ENCODE measurements around the gene QPRT. TPM values are rescaled to one million over a fixed set of nuclear protein-coding genes. Genes with fewer than 3 reads are reported as not detected.
A peak's percentile ranks its signal among the peaks of the same experiment; 100 is the strongest.
"Not testable (repeated sequence)": the region's sequence is repeated elsewhere in the genome, so short reads cannot be mapped to it uniquely, and the experiment has no call there.

The QPRT gene
- total RNA-seq, 1 experiment from 2014 or later, result 46.0 TPM

GRCh38 chr16:29731768-29732601, 53.0 kb downstream of the QPRT start:
- in situ Hi-C loops (cut with HindIII; ENCODE audit: low pct_unique_long_range_greater_than_20kb, low sequenced_read_pairs); DNase-seq (ENCODE audit: low read depth, low spot score): not testable (repeated sequence)

- DNase-seq (ENCODE audit: low read depth, low spot score), result no peak
- in situ Hi-C loops (cut with HindIII; ENCODE audit: low pct_unique_long_range_greater_than_20kb, low sequenced_read_pairs), result no loop called here
Measured at GRCh38 chr16:29734786-29735185, 55.8 kb downstream of the QPRT start.

GRCh38 chr16:29736112-29736511, 57.1 kb downstream of the QPRT start:
- peak; percentile 12 for DNase-seq (ENCODE audit: low read depth, low spot score)
- in situ Hi-C loops (cut with HindIII; ENCODE audit: low pct_unique_long_range_greater_than_20kb, low sequenced_read_pairs), result no loop called here

- no peak for DNase-seq (ENCODE audit: low read depth, low spot score)
- in situ Hi-C loops (cut with HindIII; ENCODE audit: low pct_unique_long_range_greater_than_20kb, low sequenced_read_pairs), result no loop called here
Measured at GRCh38 chr16:29736764-29737163, 57.8 kb downstream of the QPRT start.

- DNase-seq (ENCODE audit: low read depth, low spot score), result no peak
- in situ Hi-C loops (cut with HindIII; ENCODE audit: low pct_unique_long_range_greater_than_20kb, low sequenced_read_pairs), result no loop called here
Measured at GRCh38 chr16:29737713-29738112, 58.7 kb downstream of the QPRT start.

- no peak for DNase-seq (ENCODE audit: low read depth, low spot score)
- in situ Hi-C loops (cut with HindIII; ENCODE audit: low pct_unique_long_range_greater_than_20kb, low sequenced_read_pairs), result no loop called here
Measured at GRCh38 chr16:29738514-29738913, 59.5 kb downstream of the QPRT start.

GRCh38 chr16:29739927-29740629, 61.1 kb downstream of the QPRT start:
- in situ Hi-C loops (cut with HindIII; ENCODE audit: low pct_unique_long_range_greater_than_20kb, low sequenced_read_pairs); DNase-seq (ENCODE audit: low read depth, low spot score): not testable (repeated sequence)

GRCh38 chr16:29740630-29741015, 61.6 kb downstream of the QPRT start:
- DNase-seq (ENCODE audit: low read depth, low spot score); in situ Hi-C loops (cut with HindIII; ENCODE audit: low pct_unique_long_range_greater_than_20kb, low sequenced_read_pairs): not testable (repeated sequence)

DNA sequence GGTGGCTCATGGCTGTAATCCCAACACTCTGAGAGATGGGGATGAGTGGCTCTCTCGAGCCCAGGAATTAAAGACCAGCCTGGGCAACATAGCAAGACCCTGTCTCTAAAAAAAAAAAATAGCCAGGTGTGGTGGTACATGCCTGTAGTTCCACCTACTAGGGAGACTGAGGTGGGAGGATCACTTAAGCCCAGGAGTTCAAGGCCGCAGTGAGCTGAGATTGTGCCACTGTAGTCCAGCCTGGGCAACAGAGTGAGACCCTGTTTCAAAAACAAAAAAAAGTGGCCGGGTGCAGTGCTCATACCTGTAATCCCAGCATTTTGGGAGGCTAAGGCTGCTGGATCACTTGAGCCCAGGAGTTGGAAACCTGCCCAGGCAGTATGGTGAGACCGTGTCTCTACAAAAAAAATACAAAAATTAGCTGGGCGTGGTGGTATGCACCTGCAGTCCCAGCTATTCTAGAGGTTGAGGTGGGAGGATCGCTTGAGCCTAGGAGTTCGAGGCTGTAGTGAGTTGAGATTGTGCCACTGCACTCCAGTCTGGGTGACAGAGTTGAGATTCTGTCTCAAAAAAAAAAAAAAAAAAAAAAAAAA, 63.8 kb downstream of the QPRT start:
- DNase-seq (ENCODE audit: low read depth, low spot score), result no peak
- in situ Hi-C loops (cut with HindIII; ENCODE audit: low pct_unique_long_range_greater_than_20kb, low sequenced_read_pairs), result no loop called here

DNA sequence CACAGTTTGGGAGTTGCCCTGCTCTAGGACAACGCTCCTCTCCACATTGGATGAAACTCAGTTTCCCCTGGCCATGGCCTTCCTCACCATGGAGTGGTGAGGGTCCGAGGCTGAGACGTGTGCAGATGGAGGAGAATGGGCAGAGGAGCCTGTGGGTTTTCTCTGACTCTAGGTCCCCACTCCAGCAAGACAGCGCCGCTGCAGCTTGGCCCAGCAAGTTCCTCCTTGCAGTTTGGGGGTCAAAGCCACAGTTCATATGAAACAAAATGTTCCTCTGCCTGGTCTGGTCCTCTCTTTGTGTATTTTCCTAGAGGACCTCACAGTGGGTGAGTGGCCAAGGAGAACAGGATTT, 64.5 kb downstream of the QPRT start:
- in situ Hi-C loops (cut with HindIII; ENCODE audit: low pct_unique_long_range_greater_than_20kb, low sequenced_read_pairs), result no loop called here
- no peak for DNase-seq (ENCODE audit: low read depth, low spot score)

DNA sequence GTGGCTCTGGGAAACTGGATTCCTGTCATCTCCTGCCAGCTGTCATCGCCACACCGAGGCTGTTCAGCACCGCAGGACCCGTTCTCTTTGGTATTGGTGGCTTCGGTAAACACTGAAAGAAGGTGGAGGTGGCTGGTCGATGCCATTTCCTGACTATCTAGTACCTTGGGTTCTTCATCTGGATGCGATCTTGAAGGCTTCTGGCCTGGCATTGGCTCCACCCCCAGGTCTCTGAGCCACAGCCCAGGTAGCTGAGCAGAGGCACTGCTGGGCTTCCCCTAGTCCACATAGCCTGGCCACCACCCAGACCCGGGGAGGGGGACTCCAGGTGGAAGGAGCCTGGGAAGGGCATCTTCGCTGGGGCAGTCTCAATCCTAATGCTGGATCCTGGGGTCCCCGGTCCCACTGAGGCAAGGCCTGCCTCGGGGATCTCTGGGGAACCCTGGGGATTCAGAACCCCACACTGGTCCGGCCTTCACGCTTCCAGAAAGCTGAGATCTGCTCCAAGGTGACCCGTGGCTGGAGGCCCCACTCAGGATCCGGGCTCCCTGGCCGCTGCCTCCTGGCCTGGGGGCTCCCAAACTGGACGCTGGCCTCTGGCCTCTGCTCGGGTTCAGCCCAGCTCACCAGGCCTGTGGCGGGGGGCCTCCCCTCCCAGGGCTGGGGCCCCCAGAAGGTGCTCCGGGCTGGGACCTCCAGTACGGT, 65.0 kb downstream of the QPRT start:
- in situ Hi-C loops (cut with HindIII; ENCODE audit: low pct_unique_long_range_greater_than_20kb, low sequenced_read_pairs), result no loop called here
- no peak for DNase-seq (ENCODE audit: low read depth, low spot score)

- DNase-seq (ENCODE audit: low read depth, low spot score), result no peak
- in situ Hi-C loops (cut with HindIII; ENCODE audit: low pct_unique_long_range_greater_than_20kb, low sequenced_read_pairs), result no loop called here
Measured at GRCh38 chr16:29744541-29745101, 65.6 kb downstream of the QPRT start.

GRCh38 chr16:29745121-29745852, 66.3 kb downstream of the QPRT start:
- no peak for DNase-seq (ENCODE audit: low read depth, low spot score)
- in situ Hi-C loops (cut with HindIII; ENCODE audit: low pct_unique_long_range_greater_than_20kb, low sequenced_read_pairs), result no loop called here

DNA sequence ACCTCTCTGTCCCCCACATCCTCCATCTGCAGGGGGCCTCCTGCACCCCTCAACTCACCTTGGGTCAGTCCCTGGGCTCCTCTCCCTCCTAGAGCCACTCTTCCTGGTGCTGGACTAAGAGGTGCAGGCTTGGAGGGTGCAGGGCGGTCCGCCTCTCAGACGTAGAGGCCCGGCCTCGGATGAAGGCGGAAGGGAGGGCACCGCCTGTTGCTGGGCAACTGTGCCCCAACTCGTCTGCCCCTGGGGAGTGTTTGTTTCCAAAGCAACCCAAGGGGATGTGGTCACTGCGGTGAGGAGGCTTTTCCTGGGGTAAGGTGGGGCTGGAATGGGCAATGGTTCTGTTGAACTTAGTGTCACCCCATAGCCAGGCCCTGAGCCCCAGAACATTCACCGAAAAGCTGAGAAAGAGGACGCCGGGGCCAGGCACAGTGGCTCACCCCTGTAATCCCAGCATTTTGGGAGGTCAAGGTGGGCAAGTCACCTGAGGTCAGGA, 66.9 kb downstream of the QPRT start, which contains the start of gene C16orf54:
Gene C16orf54, minus strand, starts transcription at position 138 of the 493 bp plus-strand sequence. CDS start 1,039 bp downstream, outside the sequence.
- in situ Hi-C loops (cut with HindIII; ENCODE audit: low pct_unique_long_range_greater_than_20kb, low sequenced_read_pairs), result no loop called here
- DNase-seq (ENCODE audit: low read depth, low spot score), result no peak

- in situ Hi-C loops (cut with HindIII; ENCODE audit: low pct_unique_long_range_greater_than_20kb, low sequenced_read_pairs); DNase-seq (ENCODE audit: low read depth, low spot score): not testable (repeated sequence)
Measured at GRCh38 chr16:29746518-29746917, 67.5 kb downstream of the QPRT start.
